Rectal smooth muscle tissue (tissue), 1 donor: Measurements from ENCODE around the gene BHLHE23.

Source experiments
- H3K27ac ChIP-seq: one replicate; pipeline ENCODE4 v1.7.0; 2013; ENCODE audit warnings: low read depth, low read length, inconsistent platforms
- H3K27me3 ChIP-seq: one replicate; pipeline ENCODE4 v1.7.0; 2013; ENCODE audit warnings: low read length; ENCODE audit not compliant: control insufficient read depth, insufficient read depth
- H3K36me3 ChIP-seq: one replicate; pipeline ENCODE4 v1.7.0; 2013; ENCODE audit warnings: low read length; ENCODE audit not compliant: control insufficient read depth, insufficient read depth
- H3K4me1 ChIP-seq: one replicate; pipeline ENCODE4 v1.7.0; 2013; ENCODE audit warnings: low read length; ENCODE audit not compliant: control insufficient read depth, insufficient read depth
- H3K4me3 ChIP-seq: one replicate; pipeline ENCODE4 v1.7.0; 2013; ENCODE audit warnings: low read length
- H3K9ac ChIP-seq: one replicate; pipeline ENCODE4 v1.7.0; 2013; ENCODE audit warnings: low read length

The BHLHE23 gene

GRCh38 chr20:63048516-63049190 lies 41.9 kb upstream of the BHLHE23 start:
- Histone ChIP-seq H3K36me3 (no peaks in the 10 kb centered on the region), H3K27ac (no peak overlapping the region), H3K9ac (no peak overlapping the region), H3K4me1 (no peaks in the 10 kb centered on the region), H3K27me3 (no peaks in the 10 kb centered on the region), H3K4me3 (no peak overlapping the region)

- H3K4me3 ChIP-seq, result no peak overlapping the region
- no peak overlapping the region for H3K9ac ChIP-seq
- H3K4me1 ChIP-seq, result no peaks in the 10 kb centered on the region
- no peaks in the 10 kb centered on the region for H3K36me3 ChIP-seq
- no peak overlapping the region for H3K27ac ChIP-seq
- no peaks in the 10 kb centered on the region for H3K27me3 ChIP-seq
Measured at GRCh38 chr20:63047946-63048345, 41.2 kb upstream of the BHLHE23 start.

DNA sequence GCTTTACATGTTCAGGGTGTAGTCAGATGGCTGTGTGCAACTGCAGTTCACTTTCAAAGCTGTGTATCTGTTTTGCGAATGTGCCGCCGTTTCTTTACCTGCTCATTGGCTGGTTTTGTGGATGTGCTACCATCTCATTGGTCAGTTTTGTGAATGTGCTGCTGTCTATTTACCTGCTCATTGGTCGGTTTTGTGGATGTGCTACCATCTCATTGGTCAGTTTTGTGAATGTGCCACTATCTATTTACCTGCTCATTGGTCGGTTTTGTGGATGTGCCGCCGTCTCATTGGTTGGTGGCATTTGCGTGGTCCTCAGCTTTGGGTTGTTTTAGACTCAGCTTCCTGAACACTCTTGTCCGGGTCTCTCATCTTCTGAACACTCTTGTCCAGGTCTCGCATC lies 40.5 kb upstream of the BHLHE23 start:
- no peak overlapping the region for H3K27ac ChIP-seq
- no peak overlapping the region for H3K4me3 ChIP-seq
- H3K4me1 ChIP-seq, result no peaks in the 10 kb centered on the region
- no peak overlapping the region for H3K9ac ChIP-seq
- H3K36me3 ChIP-seq, result no peaks in the 10 kb centered on the region
- H3K27me3 ChIP-seq, result no peaks in the 10 kb centered on the region

- Histone ChIP-seq H3K4me3 (no peak overlapping the region), H3K27ac (no peak overlapping the region), H3K9ac (no peak overlapping the region), H3K27me3 (no peaks in the 10 kb centered on the region), H3K36me3 (no peaks in the 10 kb centered on the region), H3K4me1 (no peaks in the 10 kb centered on the region)
Measured at GRCh38 chr20:63046841-63047240, 40.1 kb upstream of the BHLHE23 start.

- Histone ChIP-seq H3K27ac (no peak overlapping the region), H3K4me1 (no peaks in the 10 kb centered on the region), H3K4me3 (no peak overlapping the region), H3K36me3 (no peaks in the 10 kb centered on the region), H3K27me3 (no peaks in the 10 kb centered on the region), H3K9ac (no peak overlapping the region)
Measured at GRCh38 chr20:63045991-63046390, 39.2 kb upstream of the BHLHE23 start.

DNA sequence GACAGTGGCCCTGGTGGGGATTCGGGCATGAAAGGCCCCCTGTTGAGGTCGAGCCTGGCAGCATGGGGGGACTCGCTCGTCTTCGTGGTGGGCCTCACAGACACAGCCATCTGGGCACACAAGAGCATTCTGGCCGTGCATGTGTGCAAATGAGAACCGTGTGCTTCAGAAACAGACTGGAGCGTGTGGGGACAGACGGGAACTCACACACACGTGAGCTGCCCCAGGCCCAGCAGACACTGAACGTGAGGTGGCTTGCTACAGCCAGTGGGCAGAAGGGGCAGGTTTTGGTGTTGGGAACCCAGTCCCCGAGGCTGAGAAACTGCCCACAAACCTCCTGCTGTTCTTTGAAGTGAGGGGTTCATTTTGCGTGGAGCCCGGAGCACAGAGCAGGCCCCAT lies 38.6 kb upstream of the BHLHE23 start:
- no peaks in the 10 kb centered on the region for H3K4me1 ChIP-seq
- H3K36me3 ChIP-seq, result no peaks in the 10 kb centered on the region
- H3K27me3 ChIP-seq, result no peaks in the 10 kb centered on the region
- no peak overlapping the region for H3K27ac ChIP-seq
- no peak overlapping the region for H3K9ac ChIP-seq
- H3K4me3 ChIP-seq, result no peak overlapping the region

GRCh38 chr20:63044605-63045004 lies 37.8 kb upstream of the BHLHE23 start:
- H3K9ac ChIP-seq, result no peak overlapping the region
- no peak overlapping the region for H3K4me3 ChIP-seq
- H3K4me1 ChIP-seq, result no peaks in the 10 kb centered on the region
- no peaks in the 10 kb centered on the region for H3K27me3 ChIP-seq
- no peak overlapping the region for H3K27ac ChIP-seq
- no peaks in the 10 kb centered on the region for H3K36me3 ChIP-seq

DNA sequence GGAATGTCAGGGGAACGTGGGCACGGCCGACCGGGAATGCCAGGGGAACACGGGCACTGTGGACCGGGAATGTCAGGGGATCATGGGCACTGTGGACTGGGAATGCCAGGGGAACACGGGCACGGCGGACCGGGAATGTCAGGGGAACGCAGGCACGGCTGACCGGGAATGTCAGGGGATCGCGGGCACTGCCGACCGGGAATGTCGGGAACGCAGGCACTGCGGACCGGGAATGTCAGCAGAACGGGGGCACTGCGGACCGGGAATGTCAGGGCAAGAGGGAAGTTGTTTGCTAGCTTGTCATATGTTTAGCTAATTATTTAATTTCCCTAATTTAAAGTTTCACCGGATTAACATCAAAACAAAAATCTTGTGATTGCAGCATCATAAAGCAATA lies 37.4 kb upstream of the BHLHE23 start:
- Histone ChIP-seq H3K27ac (no peak overlapping the region), H3K36me3 (no peaks in the 10 kb centered on the region), H3K27me3 (no peaks in the 10 kb centered on the region), H3K4me1 (no peaks in the 10 kb centered on the region), H3K4me3 (no peak overlapping the region), H3K9ac (no peak overlapping the region)

DNA sequence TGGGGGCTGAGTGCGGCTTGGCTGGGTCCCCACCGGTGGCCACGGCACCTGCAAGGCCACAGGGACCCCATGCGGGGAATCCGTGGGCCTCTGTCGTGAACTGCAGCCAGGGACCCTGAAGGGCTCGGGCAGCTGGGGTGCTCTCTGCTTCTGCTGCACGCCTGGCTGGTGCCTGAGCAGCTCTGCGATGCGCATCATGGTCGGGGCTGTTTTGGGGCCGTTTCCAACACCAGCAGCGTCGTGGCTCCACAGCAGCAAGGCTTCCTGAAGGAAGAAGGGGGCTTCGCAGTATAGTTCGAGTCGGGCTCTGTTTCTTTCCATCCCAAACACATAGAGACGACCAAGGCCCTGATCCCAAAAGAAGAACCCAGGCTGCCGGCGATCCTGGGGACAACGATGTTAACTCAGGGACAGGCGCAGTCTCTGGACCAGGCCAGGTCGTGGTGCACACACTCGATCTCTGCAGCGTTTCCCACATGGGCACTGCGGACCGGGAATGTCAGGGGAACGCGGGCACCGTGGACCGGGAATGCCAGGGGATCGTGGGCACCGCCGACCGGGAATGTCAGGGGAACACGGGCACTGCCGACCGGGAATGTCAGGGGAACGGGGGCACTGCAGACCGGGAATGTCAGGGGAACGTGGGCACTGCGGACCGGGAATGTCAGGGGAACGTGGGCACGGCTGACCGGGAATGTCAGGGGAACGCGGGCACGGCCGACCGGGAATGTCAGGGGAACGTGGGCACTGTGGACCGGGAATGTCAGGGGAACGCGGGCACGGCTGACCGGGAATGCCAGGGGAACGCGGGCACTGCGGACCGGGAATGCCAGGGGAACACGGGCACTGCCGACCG lies 36.8 kb upstream of the BHLHE23 start:
- Histone ChIP-seq H3K9ac (no peak overlapping the region), H3K36me3 (no peaks in the 10 kb centered on the region), H3K4me1 (no peaks in the 10 kb centered on the region), H3K27me3 (no peaks in the 10 kb centered on the region), H3K4me3 (no peak overlapping the region), H3K27ac (no peak overlapping the region)

GRCh38 chr20:63042448-63043071 lies 35.8 kb upstream of the BHLHE23 start:
- Histone ChIP-seq H3K4me3 (no peak overlapping the region), H3K27ac (no peak overlapping the region), H3K27me3 (peaks cover 2% of the 10 kb centered on the region), H3K4me1 (no peaks in the 10 kb centered on the region), H3K36me3 (no peaks in the 10 kb centered on the region), H3K9ac (no peak overlapping the region)

DNA sequence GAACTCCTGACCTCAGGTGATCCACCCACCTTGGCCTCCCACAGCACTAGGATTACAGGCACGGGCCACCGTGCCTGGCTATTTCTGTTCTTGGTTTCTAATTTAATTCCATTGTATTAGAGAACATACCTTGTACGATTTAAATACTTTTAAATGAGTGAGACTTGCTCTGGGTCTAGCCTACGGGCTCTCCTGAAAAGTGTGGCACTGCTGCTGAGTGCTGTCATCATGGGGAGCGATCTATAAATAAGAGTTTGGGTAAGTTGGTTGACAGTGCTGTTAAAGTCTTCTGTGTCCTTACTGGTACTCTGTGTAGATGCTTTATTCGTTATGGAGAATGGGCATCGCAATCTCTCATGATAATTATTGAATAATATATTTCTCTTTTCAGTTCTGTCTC lies 35.0 kb upstream of the BHLHE23 start:
- Histone ChIP-seq H3K9ac (no peak overlapping the region), H3K4me3 (no peak overlapping the region), H3K27me3 (peaks cover 2% of the 10 kb centered on the region), H3K36me3 (no peaks in the 10 kb centered on the region), H3K27ac (no peak overlapping the region), H3K4me1 (no peaks in the 10 kb centered on the region)

- Histone ChIP-seq H3K4me1 (no peaks in the 10 kb centered on the region), H3K27me3 (peaks cover 9% of the 10 kb centered on the region), H3K4me3 (no peak overlapping the region), H3K36me3 (no peaks in the 10 kb centered on the region), H3K9ac (no peak overlapping the region), H3K27ac (no peak overlapping the region)
Measured at GRCh38 chr20:63037669-63038268, 31.0 kb upstream of the BHLHE23 start.
